ENCODE results near the gene CFAP74. TPM values are rescaled to one million over a fixed set of nuclear protein-coding genes. Genes with fewer than 3 reads are reported as not detected.

The CFAP74 gene
- total and polyA plus RNA-seq, 2 donors (not counting 3 experiments of a cell fraction or from before 2014, with no cell fraction given): not detected

DNA sequence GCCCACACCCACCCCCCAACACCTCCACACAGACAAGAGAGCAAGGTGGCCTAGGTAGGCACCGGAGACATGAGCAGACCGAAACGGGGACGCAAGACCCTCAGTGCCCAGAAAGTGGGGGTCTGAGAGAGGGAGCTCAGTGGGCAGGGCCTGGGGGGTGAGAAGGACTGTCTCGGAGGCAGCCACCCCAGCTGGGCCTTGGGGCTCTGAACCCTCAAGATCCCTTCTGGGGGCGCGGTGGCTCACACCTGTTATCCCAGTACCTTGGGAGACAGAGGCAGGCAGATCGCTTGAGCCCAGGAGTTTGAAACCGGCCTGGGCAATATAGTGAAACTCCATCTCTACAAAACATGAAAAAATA lies 103.6 kb downstream of the CFAP74 start:
- H3K9me1 ChIP-seq (replicated peaks; ENCODE audit: control insufficient read depth, extremely low read depth, insufficient read depth, low read length): no peaks in the 10 kb centered on the region
- H3K79me2 ChIP-seq (ENCODE audit: control insufficient read depth, insufficient read depth, low read length): no peaks in the 10 kb centered on the region
- TF ChIP-seq, protein P1, sequence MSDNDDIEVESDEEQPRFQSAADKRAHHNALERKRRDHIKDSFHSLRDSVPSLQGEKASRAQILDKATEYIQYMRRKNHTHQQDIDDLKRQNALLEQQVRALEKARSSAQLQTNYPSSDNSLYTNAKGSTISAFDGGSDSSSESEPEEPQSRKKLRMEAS (IDR thresholded peaks at IDR 0.05; ENCODE audit: insufficient read depth, insufficient read length): no peak
- TF ChIP-seq FOS (IDR thresholded peaks at IDR 0.05; ENCODE audit: borderline replicate concordance, insufficient read depth, low read length): no peak
- TF ChIP-seq CTCF (IDR thresholded peaks at IDR 0.05; ENCODE audit: extremely low read depth in 1 of 2, insufficient read depth in 1 of 2, low read depth in 1 of 2, low read length in 2 of 2): no peak
- TF ChIP-seq GATA2 (IDR thresholded peaks at IDR 0.05; ENCODE audit: insufficient read depth, insufficient read length, low read depth, low read length): no peak
- TF ChIP-seq EZH2 (IDR thresholded peaks at IDR 0.05; ENCODE audit: borderline replicate concordance, low read depth, low read length, severe bottlenecking): no peak
- no peak for TF ChIP-seq MYC (IDR thresholded peaks at IDR 0.05; ENCODE audit: low read depth, low read length)
- TF ChIP-seq POLR2A (IDR thresholded peaks at IDR 0.05; ENCODE audit: low read depth, low read length): no peak
- TF ChIP-seq POLR2AphosphoS5 (IDR thresholded peaks at IDR 0.05; ENCODE audit: insufficient read depth, low read depth, low read length): no peak
- no peak for TF ChIP-seq JUN (IDR thresholded peaks at IDR 0.05; ENCODE audit: borderline replicate concordance, insufficient read depth, insufficient read length, low read depth)
- ChIA-PET POLR2A (no interaction called here), CTCF (interaction anchor here (1.7 kb wide), 1 partner anchor 9 kb away, joined by 6 read pairs; no protein-coding TSS in a partner anchor)
- no peak overlapping the region for H3K27ac ChIP-seq (ENCODE audit: insufficient read depth, low read depth, low read length)
- no peak overlapping the region for H3K4me2 ChIP-seq (ENCODE audit: insufficient read depth, low read length)
- no peaks in the 10 kb centered on the region for H3K27me3 ChIP-seq (ENCODE audit: control insufficient read depth in 2 of 2, insufficient read depth in 2 of 2, low read length in 2 of 2)
- H3K4me1 ChIP-seq (ENCODE audit: control insufficient read depth, extremely low read depth, insufficient read depth, low read length): no peaks in the 10 kb centered on the region
- H3K9me3 ChIP-seq (replicated peaks; ENCODE audit: control insufficient read depth, insufficient read depth, low read length): no peaks in the 10 kb centered on the region
- H3K4me3 ChIP-seq (replicated peaks in 1 of 3; ENCODE audit: insufficient read depth in 1 of 3, low read depth in 1 of 3, low read length in 3 of 3): no peak overlapping the region
- H3K9ac ChIP-seq (replicated peaks; ENCODE audit: extremely low read depth, insufficient read depth, low read length): no peak overlapping the region
- dilution Hi-C loops (cut with MboI; ENCODE audit: extremely low pct_ligation_motif_present, low sequenced_read_pairs): no loop called here
- intact Hi-C loops (cut with micrococcal nuclease): no loop called here
- H4K20me1 ChIP-seq (replicated peaks; ENCODE audit: control insufficient read depth, extremely low read depth, insufficient read depth, low read length): no peaks in the 10 kb centered on the region
- no peak overlapping the region for H2AFZ ChIP-seq (ENCODE audit: low read depth, low read length)
- no TSS peak for BruUV-seq (replicated peaks)
- FAIRE-seq: no peak
- H3K36me3 ChIP-seq (ENCODE audit: control insufficient read depth in 2 of 2, extremely low read depth in 1 of 2, insufficient read depth in 2 of 2, low read length in 2 of 2): no peaks in the 10 kb centered on the region
- DNase-seq (ENCODE audit: low read depth, low spot score): no peak

All from endothelial cell of umbilical vein (primary cell).